Mammary epithelial cell (primary cell): ENCODE data around the gene ECI2.

Experiments
- CTCF ChIP-seq, 2 donors: IDR thresholded peaks in 1 of 2; conservative IDR thresholded peaks in 1 of 2; 2 replicates each; pipeline ENCODE4 v1.5.1; 2011 to 2012; ENCODE audit warnings: inconsistent platforms in 2 of 2, low read length in 2 of 2, mild to moderate bottlenecking in 2 of 2, control low read depth in 1 of 2, low read depth in 1 of 2; ENCODE audit not compliant: insufficient read depth in 1 of 2; ENCODE audit errors: extremely low read depth in 1 of 2
- EZH2 ChIP-seq: IDR thresholded peaks from 2 replicates; pipeline ENCODE4 v1.6.1; 2012; ENCODE audit warnings: low read length, inconsistent platforms, borderline replicate concordance

GRCh38 chr6:4066029-4066755, 69.2 kb downstream of the ECI2 start:
- no peak for TF ChIP-seq CTCF (conservative IDR thresholded peaks at IDR 0.05 in 1 of 2, IDR thresholded peaks at IDR 0.05 in 1 of 2; ENCODE audit: extremely low read depth in 1 of 2, insufficient read depth in 1 of 2, low read depth in 1 of 2, low read length in 2 of 2)
- TF ChIP-seq EZH2 = no peak
